ENCODE results near the gene TMED4. TPM values are rescaled to one million over a fixed set of nuclear protein-coding genes. Genes with fewer than 3 reads are reported as not detected.

Gene TMED4
- total RNA-seq, 1 donor from 2014 or later: 95.8 TPM

GRCh38 chr7:44629829-44630522, 47.9 kb upstream of the TMED4 start:
- Histone ChIP-seq H3F3A (ENCODE audit: low read depth) (peaks cover 2% of the 10 kb centered on the region), H3K9me3 (ENCODE audit: low read depth) (no peaks in the 10 kb centered on the region), H3K9ac (peak overlapping the region; percentile 34), H3K27me3 (no peaks in the 10 kb centered on the region), H3K79me2 (ENCODE audit: low read depth) (peaks cover 24% of the 10 kb centered on the region), H3K27ac (no peak overlapping the region), H3K4me2 (no peak overlapping the region), H3K4me3 (no peak overlapping the region), H3K4me1 (peaks cover 7% of the 10 kb centered on the region), H2AFZ (replicated peaks) (no peak overlapping the region), H4K20me1 (ENCODE audit: low read depth) (peaks cover 16% of the 10 kb centered on the region), H3K36me3 (no peaks in the 10 kb centered on the region)
- Mint-ChIP-seq H3K4me3 (no peak overlapping the region), H3K9me3 (no peaks in the 10 kb centered on the region), H3K36me3 (peaks cover 9% of the 10 kb centered on the region), H3K4me1 (peaks cover 26% of the 10 kb centered on the region), H3K27ac (no peak overlapping the region), H3K27me3 (ENCODE audit: insufficient read depth, low read depth) (peaks cover 5% of the 10 kb centered on the region)
- DNase-seq (ENCODE audit: low spot score): no peak
- TF ChIP-seq CTCF (IDR thresholded peaks at IDR 0.05) (no peak), EZH2 (IDR thresholded peaks at IDR 0.05) (no peak), EZH2phosphoT487 (IDR thresholded peaks at IDR 0.05) (no peak)

GRCh38 chr7:44626620-44627019, 44.6 kb upstream of the TMED4 start:
- H3K36me3 ChIP-seq: no peaks in the 10 kb centered on the region
- no peak overlapping the region for H3K27ac ChIP-seq
- no peak overlapping the region for H3K9ac ChIP-seq
- H3K36me3 Mint-ChIP-seq: peaks cover 7% of the 10 kb centered on the region
- H3K4me3 ChIP-seq: no peak overlapping the region
- H3K27me3 Mint-ChIP-seq (ENCODE audit: insufficient read depth, low read depth): peaks cover 3% of the 10 kb centered on the region
- no peaks in the 10 kb centered on the region for H3K27me3 ChIP-seq
- H3K4me1 Mint-ChIP-seq: peaks cover 20% of the 10 kb centered on the region
- peaks cover 26% of the 10 kb centered on the region for H4K20me1 ChIP-seq (ENCODE audit: low read depth)
- H3K4me1 ChIP-seq: peaks cover 7% of the 10 kb centered on the region
- DNase-seq (ENCODE audit: low spot score): no peak
- H3K9me3 ChIP-seq (ENCODE audit: low read depth): no peaks in the 10 kb centered on the region
- no peaks in the 10 kb centered on the region for H3K9me3 Mint-ChIP-seq
- peaks cover 58% of the 10 kb centered on the region for H3K79me2 ChIP-seq (ENCODE audit: low read depth)
- no peak overlapping the region for H3K4me2 ChIP-seq
- no peak overlapping the region for H3K4me3 Mint-ChIP-seq
- H2AFZ ChIP-seq (replicated peaks): no peak overlapping the region
- no peak for TF ChIP-seq EZH2 (IDR thresholded peaks at IDR 0.05)
- no peak for TF ChIP-seq EZH2phosphoT487 (IDR thresholded peaks at IDR 0.05)
- no peak for TF ChIP-seq CTCF (IDR thresholded peaks at IDR 0.05)
- no peak overlapping the region for H3K27ac Mint-ChIP-seq
- H3F3A ChIP-seq (ENCODE audit: low read depth): peaks cover 2% of the 10 kb centered on the region

GRCh38 chr7:44625526-44626471, 43.8 kb upstream of the TMED4 start:
- H3K36me3 Mint-ChIP-seq: peaks cover 7% of the 10 kb centered on the region
- H3K9me3 Mint-ChIP-seq: no peaks in the 10 kb centered on the region
- H4K20me1 ChIP-seq (ENCODE audit: low read depth): peaks cover 35% of the 10 kb centered on the region
- H3K4me1 Mint-ChIP-seq: peaks cover 12% of the 10 kb centered on the region
- no peak overlapping the region for H3K4me3 ChIP-seq
- H3K36me3 ChIP-seq: no peaks in the 10 kb centered on the region
- H3K27ac Mint-ChIP-seq: no peak overlapping the region
- H3K27me3 ChIP-seq: no peaks in the 10 kb centered on the region
- no peak overlapping the region for H3K9ac ChIP-seq
- no peak overlapping the region for H2AFZ ChIP-seq (replicated peaks)
- peaks cover 3% of the 10 kb centered on the region for H3K27me3 Mint-ChIP-seq (ENCODE audit: insufficient read depth, low read depth)
- no peaks in the 10 kb centered on the region for H3K4me1 ChIP-seq
- TF ChIP-seq EZH2 (IDR thresholded peaks at IDR 0.05) (no peak), EZH2phosphoT487 (IDR thresholded peaks at IDR 0.05) (no peak)
- no peak overlapping the region for H3K4me3 Mint-ChIP-seq
- H3K27ac ChIP-seq: no peak overlapping the region
- H3K79me2 ChIP-seq (ENCODE audit: low read depth): peaks cover 66% of the 10 kb centered on the region
- no peaks in the 10 kb centered on the region for H3K9me3 ChIP-seq (ENCODE audit: low read depth)
- no peak for DNase-seq (ENCODE audit: low spot score)
- no peaks in the 10 kb centered on the region for H3F3A ChIP-seq (ENCODE audit: low read depth)
- H3K4me2 ChIP-seq: no peak overlapping the region

Data from neural progenitor cell (in vitro differentiated cells).